A673 (cell line): Measurements from ENCODE around the gene SUPT7L.

Source experiments
- CTCF ChIP-seq: fragments of 300-800, 200-600 bp; sonication (generic); conservative IDR thresholded peaks from 2 replicates; pipeline ENCODE4 v1.5.1; 2017; ENCODE audit warnings: low read depth, mild to moderate bottlenecking, antibody characterized with exemption, low read length, moderate library complexity, mixed read lengths
- EZH2 ChIP-seq: fragments of 200-600 bp; sonication (generic); IDR thresholded peaks from 2 replicates; pipeline ENCODE4 v1.6.1; 2017; ENCODE audit warnings: borderline replicate concordance, low read depth, mild to moderate bottlenecking, mixed read lengths, antibody characterized with exemption, low read length; ENCODE audit not compliant: poor library complexity, severe bottlenecking

GRCh38 chr2:27713201-27713600 lies 49.8 kb upstream of the SUPT7L start:
- no peak for TF ChIP-seq CTCF
- no peak for TF ChIP-seq EZH2
